ENCODE measurements around the gene PARP12.

GRCh38 chr7:140060243-140060630, 2.5 kb downstream of the PARP12 start:
- TF ChIP-seq CTCF (tag by site-specific recombination; IDR thresholded peaks at IDR 0.05) (no peak), ZNF549 (tag by site-specific recombination; IDR thresholded peaks at IDR 0.05) (no peak), ZNF18 (tag by site-specific recombination; IDR thresholded peaks at IDR 0.05) (no peak), YY1 (tag by site-specific recombination; IDR thresholded peaks at IDR 0.05) (no peak)

Data from HEK293 (cell line).